HepG2 (cell line): Measurements from ENCODE around the gene LRIG3. TPM values are rescaled to one million over a fixed set of nuclear protein-coding genes. Genes with fewer than 3 reads are reported as not detected.

Source experiments
- ATAC-seq: fragments of 200-7000 bp; cut with Tn5 transposase; 3 replicates; pipeline ENCODE4 v1.9.1; 2020; ENCODE audit warnings: mild to moderate bottlenecking, moderate library complexity
- BruUV-seq: library from RNA; stranded (reverse); fragments of 400-500 nt; replicated peaks from 2 replicates; lab custom pipeline; 2021; lab: Mats Ljungman, UMichigan
- CTCF ChIA-PET: fragments of 300-600 bp; formaldehyde crosslinking; extraction: SDS; loops from one replicate; lab custom pipeline; 2021; ENCODE audit warnings: low total read pairs, inconsistent platforms, low intra/inter-chr PET ratio; lab: Yijun Ruan, JAX
- POLR2A ChIA-PET: fragments of 350-600 bp; sonication (Branson Sonifier 250); formaldehyde crosslinking; loops from one replicate; lab custom pipeline; 2020; ENCODE audit warnings: antibody characterized with exemption, inconsistent platforms; lab: Yijun Ruan, JAX
- DNase-seq: peaks from one replicate; pipeline ENCODE4 v3.0.0-alpha.2; 2015; ENCODE audit warnings: low spot score
- FAIRE-seq: peaks from 3 replicates; lab custom pipeline; 2011; peaks lifted over from hg19 to GRCh38; lab: Jason Lieb, UNC
- H2AFZ ChIP-seq: one replicate; pipeline ENCODE4 v1.6.1; 2011; ENCODE audit warnings: low read length, inconsistent platforms
- H3K27ac ChIP-seq: fragments of 300-600 bp; 3 replicates; pipeline ENCODE4 v1.8.0; 2011; ENCODE audit warnings: mixed run types, mild to moderate bottlenecking, mixed read lengths, low read length, inconsistent platforms; ENCODE audit not compliant: insufficient read depth; ENCODE audit errors: extremely low read length
- H3K27me3 ChIP-seq, 2 experiments: fragments of 200-600 bp in 1 of 2; 2 replicates in 1 of 2; 3 replicates in 1 of 2; pipeline versions ENCODE4 v1.6.0 to v1.8.0; 2011; ENCODE audit warnings: low read length in 2 of 2, mild to moderate bottlenecking in 2 of 2, moderate library complexity in 2 of 2, inconsistent platforms in 1 of 2; ENCODE audit not compliant: insufficient read depth in 2 of 2, control insufficient read depth in 1 of 2
- H3K36me3 ChIP-seq, 2 experiments: fragments of 200-600 bp in 1 of 2; replicated peaks in 1 of 2; 2 replicates in 1 of 2; 3 replicates in 1 of 2; pipeline versions ENCODE4 v1.5.1 to v1.8.0; 2011; ENCODE audit warnings: low read length in 2 of 2, inconsistent platforms in 1 of 2; ENCODE audit not compliant: insufficient read depth in 2 of 2, control insufficient read depth in 1 of 2
- H3K4me1 ChIP-seq: 2 replicates; pipeline ENCODE4 v1.5.1; 2012; ENCODE audit warnings: low read length, inconsistent platforms; ENCODE audit not compliant: insufficient read depth
- H3K4me2 ChIP-seq: 2 replicates; pipeline ENCODE4 v1.6.0; 2011; ENCODE audit warnings: low read depth, low read length, inconsistent platforms
- H3K4me3 ChIP-seq, 3 experiments: fragments of 200-600 bp in 1 of 3; sonication (generic), shearing (Covaris generic) in 1 of 3; replicated peaks in 1 of 3; 2 replicates each; pipeline ENCODE4 v1.5.1; 2011 to 2016; ENCODE audit warnings: low read length in 3 of 3, inconsistent platforms in 2 of 3, low read depth in 2 of 3, mild to moderate bottlenecking in 2 of 3, control low read depth in 1 of 3, mixed read lengths in 1 of 3; ENCODE audit not compliant: insufficient read depth in 1 of 3
- H3K79me2 ChIP-seq: one replicate; pipeline ENCODE4 v1.6.1; 2011; ENCODE audit warnings: low read length, inconsistent platforms; ENCODE audit not compliant: insufficient read depth
- H3K9ac ChIP-seq: 2 replicates; pipeline ENCODE4 v1.6.0; 2011; ENCODE audit warnings: mild to moderate bottlenecking, low read depth, low read length, inconsistent platforms; ENCODE audit not compliant: insufficient read depth
- H3K9me3 ChIP-seq: 2 replicates; pipeline ENCODE4 v1.5.1; 2012; ENCODE audit warnings: mild to moderate bottlenecking, low read length
- H4K20me1 ChIP-seq: 2 replicates; pipeline ENCODE4 v1.6.0; 2011; ENCODE audit warnings: inconsistent platforms, mild to moderate bottlenecking, low read length, moderate library complexity; ENCODE audit not compliant: insufficient read depth
- AFF4 ChIP-seq: sonication (generic); formaldehyde crosslinking; IDR thresholded peaks from 2 replicates; pipeline ENCODE4 v1.4.0; 2020; ENCODE audit warnings: missing genetic modification reagents
- GPBP1L1 ChIP-seq: sonication (generic); formaldehyde crosslinking; IDR thresholded peaks from 2 replicates; pipeline ENCODE4 v1.5.0; 2020; ENCODE audit warnings: mild to moderate bottlenecking, missing genetic modification reagents
- HINFP ChIP-seq: sonication (generic); formaldehyde crosslinking; IDR thresholded peaks from 2 replicates; pipeline ENCODE4 v1.4.0; 2020; ENCODE audit warnings: low read depth, mild to moderate bottlenecking, missing genetic modification reagents
- HOXA9 ChIP-seq: sonication (generic); formaldehyde crosslinking; IDR thresholded peaks from 2 replicates; pipeline ENCODE4 v1.8.1; 2022; ENCODE audit warnings: missing genetic modification reagents, mild to moderate bottlenecking, moderate library complexity, borderline replicate concordance
- ISX ChIP-seq: sonication (generic); formaldehyde crosslinking; conservative IDR thresholded peaks from 2 replicates; pipeline ENCODE4 v1.5.0; 2020; ENCODE audit warnings: missing genetic modification reagents
- MLX ChIP-seq: IDR thresholded peaks from 2 replicates; pipeline ENCODE4 v1.6.1; 2016
- ZFP36L1 ChIP-seq: sonication (generic); formaldehyde crosslinking; IDR thresholded peaks from 2 replicates; pipeline ENCODE4 v1.8.0; 2022; ENCODE audit warnings: mild to moderate bottlenecking, missing genetic modification reagents, moderate library complexity
- ZKSCAN8 ChIP-seq: IDR thresholded peaks from 2 replicates; pipeline ENCODE4 v1.6.1; 2016; ENCODE audit warnings: borderline replicate concordance, missing genetic modification reagents, missing compliant biosample characterization
- ZNF484 ChIP-seq: sonication (generic); formaldehyde crosslinking; IDR thresholded peaks from 2 replicates; pipeline ENCODE4 v1.5.1; 2020; ENCODE audit warnings: mild to moderate bottlenecking, low read depth, missing genetic modification reagents, borderline replicate concordance
- ZNF629 ChIP-seq: sonication (generic); formaldehyde crosslinking; conservative IDR thresholded peaks from 2 replicates; pipeline ENCODE4 v1.5.0; 2020; ENCODE audit warnings: missing genetic modification reagents
- WGBS: methylation state at CpG from one replicate; pipeline ENCODE4 v1.1.6; 2017; ENCODE audit warnings: low lambda C conversion rate; 5-methylcytosine and 5-hydroxymethylcytosine counted together
- in situ Hi-C: cut with HindIII; loops from 2 replicates; pipeline ENCODE4 v1.10.0; 2017; ENCODE audit warnings: low pct_unique_long_range_greater_than_20kb; ENCODE audit not compliant: extremely low pct_ligation_motif_present
- intact Hi-C: fragments of 100-400 bp; cut with micrococcal nuclease; formaldehyde crosslinking; loops from one replicate; pipeline ENCODE4 v1.10.0; 2022; ENCODE audit not compliant: unreplicated experiment
- polyA plus RNA-seq, 8 experiments: library from polyadenylated mRNA; depleted of rRNA in 3 of 8; stranded (reverse) in 7 of 8; unstranded in 1 of 8; fragments of >200 nt; fragmentation: Illumina TruSeq in 4 of 8; extraction: Trizol in 4 of 8; gene quantifications; 2 replicates each; pipeline versions ENCODE4 v1.2.1 to v1.2.3, GENCODE V29; 2011 to 2016; ENCODE audit warnings: low read depth in 4 of 8, missing spikeins in 1 of 8, mixed read lengths in 1 of 8; ENCODE audit not compliant: insufficient read depth in 1 of 8
- total RNA-seq, 5 experiments: library from RNA; depleted of rRNA; stranded (reverse); fragments of >200 nt; fragmentation: Illumina TruSeq; extraction: Trizol; gene quantifications; 2 replicates each; pipeline ENCODE4 v1.2.3, GENCODE V29; 2016; ENCODE audit warnings: low read depth in 1 of 5
- TF ChIP-seq, protein P1 (sequence below): IDR thresholded peaks from 2 replicates; pipeline ENCODE4 v1.6.1; 2016; ENCODE audit warnings: low read depth, missing genetic modification reagents, missing compliant biosample characterization

The LRIG3 gene
- total and polyA plus RNA-seq, 2 of the 13 experiments (the other 11 are each of a cell fraction or from before 2014, with no cell fraction given) = 7.7 to 17.4 TPM

GRCh38 chr12:58930770-58931324 lies 10.5 kb upstream of the LRIG3 start:
- Histone ChIP-seq H4K20me1 (no peaks in the 10 kb centered on the region), H3K9ac (no peak overlapping the region), H3K79me2 (no peaks in the 10 kb centered on the region), H3K9me3 (no peaks in the 10 kb centered on the region), H2AFZ (no peak overlapping the region), H3K27ac (no peak overlapping the region), H3K4me1 (no peaks in the 10 kb centered on the region), H3K36me3 (no peaks in the 10 kb centered on the region), H3K27me3 (no peaks in the 10 kb centered on the region), H3K4me3 (no peak overlapping the region), H3K4me2 (no peak overlapping the region)
- FAIRE-seq = no peak
- ChIA-PET CTCF (interaction anchor here (1.1 kb wide), 1 partner anchor 390 kb away, joined by 3 read pairs; no protein-coding TSS in a partner anchor), POLR2A (no interaction called here)
- ATAC-seq = no peak
- intact Hi-C loops = loop anchor here (1.0 kb wide), 1 partner anchor 391 kb away; no protein-coding TSS in a partner anchor
- in situ Hi-C loops = no loop called here
- no TSS peak for BruUV-seq
- 65% methylated on average over 2 of the region's 2 CpGs for WGBS
- no peak for TF ChIP-seq ZFP36L1 (CRISPR knock-in tag)
- TF ChIP-seq HOXA9 (CRISPR knock-in tag) = no peak
- TF ChIP-seq AFF4 (CRISPR knock-in tag) = no peak
- no peak for TF ChIP-seq GPBP1L1 (CRISPR knock-in tag)
- TF ChIP-seq ZNF629 (CRISPR knock-in tag) = no peak
- TF ChIP-seq, protein P1, sequence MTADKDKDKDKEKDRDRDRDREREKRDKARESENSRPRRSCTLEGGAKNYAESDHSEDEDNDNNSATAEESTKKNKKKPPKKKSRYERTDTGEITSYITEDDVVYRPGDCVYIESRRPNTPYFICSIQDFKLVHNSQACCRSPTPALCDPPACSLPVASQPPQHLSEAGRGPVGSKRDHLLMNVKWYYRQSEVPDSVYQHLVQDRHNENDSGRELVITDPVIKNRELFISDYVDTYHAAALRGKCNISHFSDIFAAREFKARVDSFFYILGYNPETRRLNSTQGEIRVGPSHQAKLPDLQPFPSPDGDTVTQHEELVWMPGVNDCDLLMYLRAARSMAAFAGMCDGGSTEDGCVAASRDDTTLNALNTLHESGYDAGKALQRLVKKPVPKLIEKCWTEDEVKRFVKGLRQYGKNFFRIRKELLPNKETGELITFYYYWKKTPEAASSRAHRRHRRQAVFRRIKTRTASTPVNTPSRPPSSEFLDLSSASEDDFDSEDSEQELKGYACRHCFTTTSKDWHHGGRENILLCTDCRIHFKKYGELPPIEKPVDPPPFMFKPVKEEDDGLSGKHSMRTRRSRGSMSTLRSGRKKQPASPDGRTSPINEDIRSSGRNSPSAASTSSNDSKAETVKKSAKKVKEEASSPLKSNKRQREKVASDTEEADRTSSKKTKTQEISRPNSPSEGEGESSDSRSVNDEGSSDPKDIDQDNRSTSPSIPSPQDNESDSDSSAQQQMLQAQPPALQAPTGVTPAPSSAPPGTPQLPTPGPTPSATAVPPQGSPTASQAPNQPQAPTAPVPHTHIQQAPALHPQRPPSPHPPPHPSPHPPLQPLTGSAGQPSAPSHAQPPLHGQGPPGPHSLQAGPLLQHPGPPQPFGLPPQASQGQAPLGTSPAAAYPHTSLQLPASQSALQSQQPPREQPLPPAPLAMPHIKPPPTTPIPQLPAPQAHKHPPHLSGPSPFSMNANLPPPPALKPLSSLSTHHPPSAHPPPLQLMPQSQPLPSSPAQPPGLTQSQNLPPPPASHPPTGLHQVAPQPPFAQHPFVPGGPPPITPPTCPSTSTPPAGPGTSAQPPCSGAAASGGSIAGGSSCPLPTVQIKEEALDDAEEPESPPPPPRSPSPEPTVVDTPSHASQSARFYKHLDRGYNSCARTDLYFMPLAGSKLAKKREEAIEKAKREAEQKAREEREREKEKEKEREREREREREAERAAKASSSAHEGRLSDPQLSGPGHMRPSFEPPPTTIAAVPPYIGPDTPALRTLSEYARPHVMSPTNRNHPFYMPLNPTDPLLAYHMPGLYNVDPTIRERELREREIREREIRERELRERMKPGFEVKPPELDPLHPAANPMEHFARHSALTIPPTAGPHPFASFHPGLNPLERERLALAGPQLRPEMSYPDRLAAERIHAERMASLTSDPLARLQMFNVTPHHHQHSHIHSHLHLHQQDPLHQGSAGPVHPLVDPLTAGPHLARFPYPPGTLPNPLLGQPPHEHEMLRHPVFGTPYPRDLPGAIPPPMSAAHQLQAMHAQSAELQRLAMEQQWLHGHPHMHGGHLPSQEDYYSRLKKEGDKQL (CRISPR knock-in tag) = no peak
- no peak for TF ChIP-seq ZNF484 (CRISPR knock-in tag)
- TF ChIP-seq MLX (CRISPR knock-in tag) = no peak
- TF ChIP-seq ZKSCAN8 (CRISPR knock-in tag) = no peak
- TF ChIP-seq HINFP (CRISPR knock-in tag) = no peak
- no peak for TF ChIP-seq ISX (CRISPR knock-in tag)
- no peak for DNase-seq
